ENCODE measurements around the gene KRTAP24-1.

KRTAP24-1 gene

GRCh38 chr21:30282850-30283249 is at the start of gene KRTAP24-1:
Gene KRTAP24-1, minus strand, starts transcription at chr21:30282950. Its CDS starts 18 bp downstream, at chr21:30282932.
- no peak for DNase-seq (ENCODE audit: low spot score)

GRCh38 chr21:30329203-30329875 is 46.6 kb upstream of the KRTAP24-1 start:
- DNase-seq (ENCODE audit: low spot score) = no peak

GRCh38 chr21:30326390-30326789 is 43.6 kb upstream of the KRTAP24-1 start:
- no peak for DNase-seq (ENCODE audit: low spot score)

GRCh38 chr21:30320215-30320614 is 37.5 kb upstream of the KRTAP24-1 start, which contains the start of gene KRTAP26-1:
Gene KRTAP26-1, minus strand, starts transcription at chr21:30320315. Its CDS starts 280 bp downstream, at chr21:30320035.
- DNase-seq (ENCODE audit: low spot score) = no peak

GRCh38 chr21:30315701-30316100 is 33.0 kb upstream of the KRTAP24-1 start:
- DNase-seq (ENCODE audit: low spot score) = no peak

- no peak for DNase-seq (ENCODE audit: low spot score)
Observed at GRCh38 chr21:30306884-30307283, 24.1 kb upstream of the KRTAP24-1 start.

- DNase-seq (ENCODE audit: low spot score) = no peak
Observed at GRCh38 chr21:30305136-30305535, 22.4 kb upstream of the KRTAP24-1 start.

- DNase-seq (ENCODE audit: low spot score) = no peak
Observed at GRCh38 chr21:30289215-30289614, 6.5 kb upstream of the KRTAP24-1 start, which contains the start of gene KRTAP25-1. Gene KRTAP25-1, minus strand, starts transcription at chr21:30289514. Its CDS starts 24 bp downstream, at chr21:30289490.

- DNase-seq (ENCODE audit: low spot score) = no peak
Observed at GRCh38 chr21:30271611-30272010, 11.1 kb downstream of the KRTAP24-1 start.

- DNase-seq (ENCODE audit: low spot score) = no peak
Observed at GRCh38 chr21:30271156-30271555, 11.6 kb downstream of the KRTAP24-1 start.

- no peak for DNase-seq (ENCODE audit: low spot score)
Observed at GRCh38 chr21:30269803-30270530, 12.8 kb downstream of the KRTAP24-1 start.

- peak; percentile 16 for DNase-seq (ENCODE audit: low spot score)
Observed at GRCh38 chr21:30268608-30269197, 14.0 kb downstream of the KRTAP24-1 start.

GRCh38 chr21:30257773-30258172 is 25.0 kb downstream of the KRTAP24-1 start:
- peak; percentile 63 for DNase-seq (ENCODE audit: low spot score)

GRCh38 chr21:30256100-30256499 is 26.6 kb downstream of the KRTAP24-1 start:
- no peak for DNase-seq (ENCODE audit: low spot score)

GRCh38 chr21:30255679-30256078 is 27.1 kb downstream of the KRTAP24-1 start:
- DNase-seq (ENCODE audit: low spot score) = no peak

GRCh38 chr21:30251781-30252180 is 31.0 kb downstream of the KRTAP24-1 start:
- no peak for DNase-seq (ENCODE audit: low spot score)

GRCh38 chr21:30249936-30250335 is 32.8 kb downstream of the KRTAP24-1 start:
- no peak for DNase-seq (ENCODE audit: low spot score)

GRCh38 chr21:30248844-30249243 is 33.9 kb downstream of the KRTAP24-1 start:
- no peak for DNase-seq (ENCODE audit: low spot score)

- no peak for DNase-seq (ENCODE audit: low spot score)
Observed at GRCh38 chr21:30245061-30245460, 37.7 kb downstream of the KRTAP24-1 start.

GRCh38 chr21:30243691-30244090 is 39.1 kb downstream of the KRTAP24-1 start:
- no peak for DNase-seq (ENCODE audit: low spot score)

- no peak for DNase-seq (ENCODE audit: low spot score)
Observed at GRCh38 chr21:30240661-30241060, 42.1 kb downstream of the KRTAP24-1 start.

- DNase-seq (ENCODE audit: low spot score) = no peak
Observed at GRCh38 chr21:30238168-30238567, 44.6 kb downstream of the KRTAP24-1 start.

GRCh38 chr21:30234643-30235042 is 48.1 kb downstream of the KRTAP24-1 start:
- no peak for DNase-seq (ENCODE audit: low spot score)
